Erythroblast (primary cell): ENCODE results near the gene PNMT.

ENCODE experiments used
- DNase-seq, 2 experiments: peaks; one replicate each; lab custom pipeline; 2025; lab: John Stamatoyannopoulos, UW
- GATA1 ChIP-seq: IDR thresholded peaks from 2 replicates; pipeline ENCODE4 v1.6.1; 2011; ENCODE audit warnings: low read depth, mild to moderate bottlenecking, control low read depth, low read length, moderate library complexity
- POLR2A ChIP-seq: IDR thresholded peaks from 2 replicates; pipeline ENCODE4 v1.6.1; 2011; ENCODE audit warnings: mild to moderate bottlenecking, low read length

The PNMT gene

GRCh38 chr17:39674179-39674578 is 5.9 kb downstream of the PNMT start:
- no peak for TF ChIP-seq POLR2A
- TF ChIP-seq GATA1, result no peak
- no peak for DNase-seq

- TF ChIP-seq POLR2A (peak; percentile 29), GATA1 (no peak)
- peak; percentile 42 to 57 for DNase-seq
These were observed 6.6 kb downstream of the PNMT start for GRCh38 chr17:39674702-39675389.

DNA sequence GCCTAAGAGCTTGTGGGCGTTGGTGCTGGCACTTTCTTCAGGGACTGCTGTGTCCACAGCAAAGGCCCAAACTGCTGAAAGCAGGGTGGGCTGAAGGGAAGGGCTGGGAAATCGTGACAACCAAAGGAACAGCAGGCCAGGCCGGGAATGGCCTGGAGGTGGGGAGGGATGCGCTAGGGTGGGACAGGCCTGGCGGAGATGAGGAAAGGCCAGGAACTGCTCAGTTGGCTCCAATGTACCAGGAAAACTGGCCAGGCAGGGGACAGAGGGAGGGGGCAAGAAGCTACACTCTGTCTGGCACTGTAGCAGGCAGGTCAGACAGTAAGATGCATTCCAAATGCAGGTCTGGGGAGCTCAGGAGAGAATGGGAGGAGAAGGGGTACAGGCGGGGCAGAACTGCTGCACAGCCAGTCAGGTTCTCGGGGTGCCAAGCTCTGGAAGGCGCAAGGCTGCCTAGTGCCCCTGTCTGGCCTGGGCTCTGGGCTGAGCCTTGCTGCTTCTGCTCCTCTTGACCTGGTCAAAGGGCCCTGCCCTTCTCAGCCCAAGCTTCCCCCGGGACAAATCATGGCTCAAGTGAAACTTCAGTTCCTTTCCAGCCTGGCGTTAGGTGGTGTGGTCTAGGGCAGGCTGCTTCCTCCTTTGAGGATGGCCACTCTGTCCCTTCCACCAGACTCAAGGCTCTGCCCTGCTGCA is 7.3 kb downstream of the PNMT start:
- TF ChIP-seq GATA1 (no peak), POLR2A (no peak)

GRCh38 chr17:39676198-39676819 is 8.1 kb downstream of the PNMT start:
- peak; percentile 54 to 62 for DNase-seq
- TF ChIP-seq GATA1, result no peak
- no peak for TF ChIP-seq POLR2A

More for the DNA sequence above, 7.3 kb downstream of the PNMT start:
- DNase-seq, result no peak

DNA sequence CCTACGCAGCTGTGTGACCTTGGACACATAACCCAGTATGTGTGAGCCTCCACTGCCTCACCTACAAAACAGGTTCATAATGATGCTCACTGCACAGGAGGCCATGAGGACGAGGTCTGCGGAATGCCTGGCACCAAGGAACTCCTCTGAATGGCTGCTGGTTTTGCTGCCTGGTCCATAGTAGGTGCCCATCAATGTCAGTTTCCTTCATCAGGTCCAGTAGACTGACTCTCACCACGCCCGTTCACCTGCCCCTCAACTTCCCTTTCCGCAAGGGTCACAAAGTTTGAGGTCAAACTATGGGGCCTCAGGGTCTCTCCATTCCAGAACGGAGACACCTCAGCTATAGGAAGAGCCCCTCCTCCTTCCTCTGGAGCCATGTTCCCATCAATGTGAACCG is 8.8 kb downstream of the PNMT start:
- DNase-seq, result no peak
- TF ChIP-seq POLR2A, result no peak
- TF ChIP-seq GATA1, result no peak

- TF ChIP-seq POLR2A, result no peak
- no peak for TF ChIP-seq GATA1
- DNase-seq, result no peak
These were observed 9.5 kb downstream of the PNMT start for GRCh38 chr17:39677542-39678339.

DNA sequence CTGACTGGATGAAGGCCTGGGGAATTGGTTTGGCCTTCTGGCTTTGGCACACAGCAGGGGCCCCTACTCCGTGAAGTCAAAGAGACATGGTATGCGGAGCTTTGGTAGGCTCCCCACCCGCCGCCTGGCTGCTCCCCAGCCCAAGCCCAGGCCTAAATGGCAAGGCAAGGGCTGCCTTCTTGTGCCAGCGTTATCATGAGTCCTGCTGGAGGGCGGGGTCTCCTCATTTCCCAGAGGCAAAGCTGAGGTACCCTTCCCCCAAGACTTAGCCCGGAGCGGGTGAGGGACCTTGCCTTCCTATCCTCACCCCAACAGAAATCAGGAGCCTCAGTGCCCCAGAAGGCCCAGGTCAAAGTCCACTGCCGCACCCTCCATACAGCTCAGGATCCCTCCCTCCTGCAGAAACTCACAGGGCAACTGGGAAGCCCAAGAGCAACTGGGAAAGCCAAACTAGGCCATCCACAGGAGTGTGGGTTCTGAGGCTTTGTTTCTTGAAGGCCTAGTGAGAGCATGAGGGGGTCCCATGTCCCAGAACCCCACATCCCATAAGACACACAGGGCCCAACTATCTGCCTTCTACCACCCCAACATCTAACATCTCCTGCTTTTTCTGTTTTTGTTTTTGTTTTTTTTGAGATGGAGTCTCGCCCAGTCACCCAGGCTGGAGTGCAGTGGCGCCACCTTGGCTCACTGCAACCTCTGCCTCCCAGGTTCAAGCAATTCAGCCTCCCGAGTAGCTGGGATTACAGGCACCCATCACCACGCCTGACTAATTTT is 10.3 kb downstream of the PNMT start:
- DNase-seq, result peak in 1 of 2 experiments; percentile 49
- peak; percentile 40 for TF ChIP-seq POLR2A
- no peak for TF ChIP-seq GATA1

GRCh38 chr17:39679521-39680192 is 11.4 kb downstream of the PNMT start:
- no peak for TF ChIP-seq GATA1
- TF ChIP-seq POLR2A, result peak; percentile 65
- DNase-seq, result peak; percentile 31 to 41

DNA sequence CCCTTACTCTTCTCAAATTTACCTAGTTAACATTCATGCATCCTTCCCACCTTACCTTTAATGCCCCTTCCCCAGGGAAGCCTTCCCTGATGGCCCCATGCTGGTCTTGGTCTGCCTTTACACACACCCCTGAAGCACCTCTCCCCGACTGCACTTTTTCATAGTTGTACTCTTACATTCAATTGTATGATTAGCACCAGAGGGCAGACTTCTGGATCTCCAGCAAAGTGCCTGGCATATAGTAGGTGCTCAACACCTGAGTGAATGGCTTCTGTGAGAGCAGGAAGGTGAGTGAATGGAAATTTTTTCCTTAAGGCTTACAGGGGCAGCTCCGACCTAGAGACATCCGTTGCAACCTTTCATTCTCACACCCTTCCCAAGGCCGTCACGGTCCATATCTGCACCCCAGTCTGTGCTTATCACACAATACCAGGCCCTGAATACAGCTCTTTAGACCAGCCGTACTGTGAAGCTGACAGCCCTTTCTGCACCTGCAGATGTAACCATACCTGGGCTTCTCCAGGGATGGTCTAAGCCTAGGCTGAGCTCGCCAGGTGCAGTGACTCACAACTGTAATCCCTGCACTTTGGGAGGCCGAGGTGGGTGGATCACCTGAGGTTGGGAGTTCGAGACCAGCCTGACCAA is 15.2 kb downstream of the PNMT start:
- peak; percentile 87 to 92 for DNase-seq
- TF ChIP-seq POLR2A (no peak), GATA1 (peak; percentile 64)

GRCh38 chr17:39684369-39685192 is 16.3 kb downstream of the PNMT start:
- DNase-seq, result peak in 1 of 2 experiments; percentile 17
- TF ChIP-seq POLR2A (no peak), GATA1 (no peak)

DNA sequence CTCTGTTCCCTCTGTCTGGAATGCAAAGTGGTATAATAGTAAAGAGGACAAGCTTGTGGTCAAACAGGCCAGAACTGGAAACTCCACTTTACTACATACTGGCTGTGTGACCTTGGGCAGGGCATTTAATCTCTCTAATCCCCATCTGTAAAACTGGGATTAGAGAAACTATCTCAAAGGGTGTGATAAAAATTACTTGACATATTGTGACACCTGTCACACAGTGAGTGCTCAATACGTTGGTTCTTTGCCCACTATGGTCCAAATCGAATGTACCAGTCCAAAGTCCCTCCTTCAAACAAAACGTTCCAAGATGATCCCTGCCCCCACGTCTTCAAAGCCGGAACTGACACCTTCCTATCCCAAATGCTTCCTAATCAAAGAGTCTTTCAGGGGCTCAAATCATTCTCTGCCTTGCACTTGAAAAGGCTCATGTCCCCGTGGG is 18.9 kb downstream of the PNMT start:
- peak in 1 of 2 experiments; percentile 35 for DNase-seq
- no peak for TF ChIP-seq POLR2A
- no peak for TF ChIP-seq GATA1
